ENCODE data around the gene TP53I3. TPM values are rescaled to one million over a fixed set of nuclear protein-coding genes. Genes with fewer than 3 reads are reported as not detected.
A peak's percentile ranks its signal among the peaks of the same experiment; 100 is the strongest.

Gene TP53I3
- total RNA-seq, 1 donor from 2014 or later: 69.6 TPM

DNA sequence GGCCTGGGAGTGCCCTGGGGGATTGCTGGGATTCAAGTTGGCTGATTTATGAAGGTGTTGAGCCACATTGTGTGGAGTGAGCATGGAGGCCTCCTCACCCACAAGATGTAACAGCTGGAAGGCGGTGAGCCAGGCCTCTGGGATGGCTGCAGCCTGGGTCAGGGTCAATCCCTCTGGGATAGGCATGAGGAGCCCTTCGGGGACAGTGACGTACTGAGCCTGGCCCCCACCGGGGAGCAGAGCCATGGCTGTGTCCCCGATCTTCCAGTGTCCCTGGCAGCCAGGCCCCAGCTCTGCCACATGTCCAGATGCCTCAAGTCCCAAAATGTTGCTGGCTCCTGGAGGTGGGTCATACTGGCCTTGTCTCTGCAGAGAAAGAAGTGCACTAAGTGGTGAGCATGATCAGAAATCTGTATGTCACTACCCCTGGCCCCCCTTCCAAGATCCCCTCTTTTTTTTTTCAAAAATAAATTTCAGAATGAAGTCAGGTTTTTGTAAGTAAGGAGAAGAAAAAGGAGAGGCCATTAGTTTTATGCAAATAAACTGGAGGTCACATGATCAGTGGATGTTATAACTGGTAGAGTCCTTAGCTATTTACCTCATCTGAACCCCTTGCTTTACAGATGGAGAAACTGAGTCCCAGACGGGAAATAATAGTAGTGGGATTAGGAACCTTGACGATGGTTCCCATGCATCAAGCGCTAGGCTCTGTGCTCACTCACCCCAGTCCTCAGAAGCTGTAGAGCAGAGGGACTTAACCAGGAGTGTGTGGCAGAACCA, 1.7 kb downstream of the TP53I3 start:
- peaks cover 2% of the 10 kb centered on the region for H3K36me3 ChIP-seq (ENCODE audit: control insufficient read depth, insufficient read depth, low read length)
- TF ChIP-seq, protein P1, sequence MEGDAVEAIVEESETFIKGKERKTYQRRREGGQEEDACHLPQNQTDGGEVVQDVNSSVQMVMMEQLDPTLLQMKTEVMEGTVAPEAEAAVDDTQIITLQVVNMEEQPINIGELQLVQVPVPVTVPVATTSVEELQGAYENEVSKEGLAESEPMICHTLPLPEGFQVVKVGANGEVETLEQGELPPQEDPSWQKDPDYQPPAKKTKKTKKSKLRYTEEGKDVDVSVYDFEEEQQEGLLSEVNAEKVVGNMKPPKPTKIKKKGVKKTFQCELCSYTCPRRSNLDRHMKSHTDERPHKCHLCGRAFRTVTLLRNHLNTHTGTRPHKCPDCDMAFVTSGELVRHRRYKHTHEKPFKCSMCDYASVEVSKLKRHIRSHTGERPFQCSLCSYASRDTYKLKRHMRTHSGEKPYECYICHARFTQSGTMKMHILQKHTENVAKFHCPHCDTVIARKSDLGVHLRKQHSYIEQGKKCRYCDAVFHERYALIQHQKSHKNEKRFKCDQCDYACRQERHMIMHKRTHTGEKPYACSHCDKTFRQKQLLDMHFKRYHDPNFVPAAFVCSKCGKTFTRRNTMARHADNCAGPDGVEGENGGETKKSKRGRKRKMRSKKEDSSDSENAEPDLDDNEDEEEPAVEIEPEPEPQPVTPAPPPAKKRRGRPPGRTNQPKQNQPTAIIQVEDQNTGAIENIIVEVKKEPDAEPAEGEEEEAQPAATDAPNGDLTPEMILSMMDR (IDR thresholded peaks at IDR 0.05; ENCODE audit: insufficient read depth, low read length, poor library complexity, severe bottlenecking): no peak
- no peaks in the 10 kb centered on the region for H3K27me3 ChIP-seq (ENCODE audit: control insufficient read depth, insufficient read depth, low read length)
- H3K4me3 ChIP-seq (ENCODE audit: low read depth, low read length): peak overlapping the region; percentile 66
- DNase-seq (ENCODE audit: low read depth): no peak

DNA sequence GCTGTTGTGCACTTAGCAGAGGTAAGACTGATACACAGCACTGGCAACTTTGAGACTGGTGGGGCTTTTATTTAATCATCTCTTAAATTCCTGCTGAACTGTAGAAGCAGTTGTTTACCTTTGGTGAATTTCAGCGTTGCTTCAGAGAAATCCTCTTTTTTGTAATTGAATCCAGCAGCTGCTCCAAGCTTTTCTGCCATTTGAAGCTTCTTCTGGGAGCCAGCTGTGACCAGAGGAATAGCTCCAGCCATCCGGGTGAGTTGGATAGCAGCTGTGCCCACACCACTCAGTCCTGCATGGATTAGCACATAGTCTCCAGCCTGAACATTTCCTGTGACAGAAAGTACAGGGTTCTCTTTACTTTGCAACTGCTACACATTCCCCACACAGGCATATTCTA, 3.9 kb downstream of the TP53I3 start:
- Histone ChIP-seq H3K36me3 (ENCODE audit: control insufficient read depth, insufficient read depth, low read length) (peaks cover 2% of the 10 kb centered on the region), H3K27me3 (ENCODE audit: control insufficient read depth, insufficient read depth, low read length) (no peaks in the 10 kb centered on the region), H3K4me3 (ENCODE audit: low read depth, low read length) (no peak overlapping the region)
- TF ChIP-seq, protein P1 (IDR thresholded peaks at IDR 0.05; ENCODE audit: insufficient read depth, low read length, poor library complexity, severe bottlenecking): no peak
- DNase-seq (ENCODE audit: low read depth): no peak

DNA sequence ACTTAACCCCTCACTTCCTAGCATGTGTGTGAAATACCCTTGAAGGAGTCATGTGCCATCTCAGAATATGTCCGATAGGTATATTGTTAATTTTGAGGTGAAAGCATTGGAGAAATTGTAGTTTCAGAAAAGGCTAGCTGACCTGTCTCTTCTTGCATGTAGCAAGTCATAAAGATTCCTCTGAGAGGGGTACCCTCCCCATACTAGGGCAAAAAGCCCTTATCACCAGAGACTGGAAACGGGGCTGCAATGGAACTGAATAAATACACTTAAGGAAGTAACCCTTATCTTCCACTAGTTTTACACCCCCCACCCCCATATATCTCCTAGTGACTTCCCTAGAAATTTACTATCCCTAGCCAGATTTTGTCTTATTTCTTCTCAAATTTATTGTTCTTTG, 6.8 kb downstream of the TP53I3 start:
- H3K4me3 ChIP-seq (ENCODE audit: low read depth, low read length): no peak overlapping the region

DNA sequence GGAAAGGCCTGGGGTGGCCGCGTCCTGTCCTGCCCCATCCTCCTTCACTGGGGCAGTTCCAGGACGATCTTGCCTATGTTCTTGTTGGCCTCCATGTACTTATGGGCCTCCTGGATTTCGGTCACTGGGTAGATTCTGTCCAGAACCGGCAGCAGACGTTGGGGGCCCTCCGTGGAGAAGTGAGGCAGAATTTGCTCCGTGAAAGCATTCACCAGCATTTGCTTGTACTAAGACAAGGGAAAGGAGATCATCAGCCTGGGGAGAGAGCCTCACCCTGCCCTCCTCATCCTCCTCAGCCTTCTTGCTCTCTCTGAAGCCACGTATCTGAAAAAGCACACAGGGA, 7.1 kb downstream of the TP53I3 start:
- peaks cover 2% of the 10 kb centered on the region for H3K36me3 ChIP-seq (ENCODE audit: control insufficient read depth, insufficient read depth, low read length)
- peak overlapping the region; percentile 85 for H3K4me3 ChIP-seq (ENCODE audit: low read depth, low read length)
- TF ChIP-seq, protein P1 (IDR thresholded peaks at IDR 0.05; ENCODE audit: insufficient read depth, low read length, poor library complexity, severe bottlenecking): no peak
- DNase-seq (ENCODE audit: low read depth): no peak
- no peaks in the 10 kb centered on the region for H3K27me3 ChIP-seq (ENCODE audit: control insufficient read depth, insufficient read depth, low read length)

More for the DNA sequence above, 6.8 kb downstream of the TP53I3 start:
- no peaks in the 10 kb centered on the region for H3K27me3 ChIP-seq (ENCODE audit: control insufficient read depth, insufficient read depth, low read length)
- H3K36me3 ChIP-seq (ENCODE audit: control insufficient read depth, insufficient read depth, low read length): peaks cover 2% of the 10 kb centered on the region
- TF ChIP-seq, protein P1 (IDR thresholded peaks at IDR 0.05; ENCODE audit: insufficient read depth, low read length, poor library complexity, severe bottlenecking): no peak
- DNase-seq (ENCODE audit: low read depth): no peak

DNA sequence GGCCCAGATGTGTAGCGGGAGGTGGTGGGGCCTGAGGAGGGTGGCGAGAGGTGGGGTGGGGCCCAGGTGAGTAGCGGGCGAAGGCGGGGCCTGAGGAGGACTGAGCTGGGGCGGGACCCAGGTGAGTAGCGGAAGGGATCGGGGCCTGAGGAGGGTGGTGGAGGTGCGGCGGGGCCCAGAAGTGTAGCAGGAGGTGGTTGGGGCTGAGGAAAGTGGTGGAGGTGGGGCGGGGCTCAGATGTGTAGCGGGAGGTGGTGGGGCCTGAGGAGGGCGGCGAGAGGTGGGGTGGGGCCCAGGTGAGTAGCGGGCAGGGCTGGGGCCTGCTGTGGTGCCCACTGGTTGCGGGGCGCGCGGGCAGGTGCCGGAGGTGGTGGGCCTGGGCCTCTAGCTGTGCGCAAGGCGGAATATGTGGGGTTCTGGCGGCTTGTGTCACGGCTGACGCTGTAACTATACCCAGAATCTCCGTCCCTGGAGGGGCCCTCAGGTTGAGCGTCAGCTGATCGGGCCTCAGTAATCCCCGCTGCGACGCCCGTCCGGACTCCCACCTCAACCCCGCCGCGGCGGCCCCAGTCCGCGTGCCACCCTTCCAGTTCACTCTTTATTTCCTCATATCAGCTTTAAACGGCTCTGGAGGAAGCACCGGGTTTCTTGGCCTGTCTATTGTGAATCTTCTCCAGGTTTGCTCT, 7.6 kb downstream of the TP53I3 start:
- TF ChIP-seq, protein P1 (IDR thresholded peaks at IDR 0.05; ENCODE audit: insufficient read depth, low read length, poor library complexity, severe bottlenecking): no peak
- Histone ChIP-seq H3K4me3 (ENCODE audit: low read depth, low read length) (peak overlapping the region; percentile 85), H3K36me3 (ENCODE audit: control insufficient read depth, insufficient read depth, low read length) (peaks cover under 1% of the 10 kb centered on the region), H3K27me3 (ENCODE audit: control insufficient read depth, insufficient read depth, low read length) (no peaks in the 10 kb centered on the region)
- DNase-seq (ENCODE audit: low read depth): no peak

All from kidney epithelial cell (primary cell).